Iris pigment epithelial cell (primary cell): Measurements from ENCODE around the gene CCNI.
"Not testable (repeated sequence)": the region's sequence is repeated elsewhere in the genome, so short reads cannot be mapped to it uniquely, and the experiment has no call there.

Experiments
- DNase-seq: peaks from one replicate; pipeline ENCODE4 v3.0.0-alpha.2; 2011; ENCODE audit warnings: low read depth

Gene CCNI, protein sequence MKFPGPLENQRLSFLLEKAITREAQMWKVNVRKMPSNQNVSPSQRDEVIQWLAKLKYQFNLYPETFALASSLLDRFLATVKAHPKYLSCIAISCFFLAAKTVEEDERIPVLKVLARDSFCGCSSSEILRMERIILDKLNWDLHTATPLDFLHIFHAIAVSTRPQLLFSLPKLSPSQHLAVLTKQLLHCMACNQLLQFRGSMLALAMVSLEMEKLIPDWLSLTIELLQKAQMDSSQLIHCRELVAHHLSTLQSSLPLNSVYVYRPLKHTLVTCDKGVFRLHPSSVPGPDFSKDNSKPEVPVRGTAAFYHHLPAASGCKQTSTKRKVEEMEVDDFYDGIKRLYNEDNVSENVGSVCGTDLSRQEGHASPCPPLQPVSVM

DNA sequence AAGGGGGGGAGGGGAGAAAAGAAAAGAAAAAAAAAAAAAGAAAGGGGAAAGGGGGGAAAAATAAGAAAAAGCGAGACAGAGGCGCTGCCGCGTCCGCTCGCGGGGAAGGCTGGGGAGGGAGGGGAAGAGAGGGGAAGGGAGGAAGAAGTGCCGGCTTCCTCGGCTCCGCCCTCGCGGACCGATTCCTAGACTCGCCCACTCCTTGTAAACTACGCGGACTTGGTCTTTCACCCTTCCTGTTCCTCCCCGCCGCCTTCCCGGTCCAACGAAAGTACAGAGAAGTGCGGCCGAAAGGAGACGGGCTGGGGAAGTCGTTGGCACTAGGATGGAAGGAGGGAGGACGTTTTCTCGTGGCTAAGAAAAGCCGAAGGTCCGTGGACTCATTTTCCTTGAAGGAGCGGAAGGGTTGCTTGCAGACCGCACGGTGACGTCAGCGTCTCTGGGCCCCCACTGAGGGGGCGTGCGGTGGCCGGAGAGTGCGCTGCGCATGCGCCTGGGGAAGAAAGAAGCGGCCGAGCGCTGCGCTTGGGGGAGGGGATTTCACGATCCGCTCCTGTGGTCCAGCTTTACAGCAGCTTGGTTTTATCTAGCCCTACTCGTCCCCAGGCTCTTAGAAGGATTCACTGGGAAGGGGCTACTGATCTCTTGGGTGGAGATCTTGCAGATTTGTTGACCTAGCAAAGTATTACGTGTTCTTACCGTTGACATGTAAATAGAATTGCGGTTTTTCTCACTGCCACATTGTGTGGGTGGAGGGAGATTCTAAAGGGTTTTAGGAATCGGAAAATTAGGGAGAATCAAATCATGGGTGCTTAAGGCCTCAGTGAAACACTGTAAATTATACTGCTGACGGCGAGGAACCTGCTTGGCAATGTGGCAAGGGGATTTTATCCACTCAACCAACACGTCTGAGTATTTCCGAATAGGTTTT lies at the start of gene CCNI:
TSS of gene CCNI (minus strand) at position 121 of the 931 bp plus-strand sequence. CDS start 9,627 bp downstream, outside the sequence.
- peak; percentile 97 for DNase-seq

DNA sequence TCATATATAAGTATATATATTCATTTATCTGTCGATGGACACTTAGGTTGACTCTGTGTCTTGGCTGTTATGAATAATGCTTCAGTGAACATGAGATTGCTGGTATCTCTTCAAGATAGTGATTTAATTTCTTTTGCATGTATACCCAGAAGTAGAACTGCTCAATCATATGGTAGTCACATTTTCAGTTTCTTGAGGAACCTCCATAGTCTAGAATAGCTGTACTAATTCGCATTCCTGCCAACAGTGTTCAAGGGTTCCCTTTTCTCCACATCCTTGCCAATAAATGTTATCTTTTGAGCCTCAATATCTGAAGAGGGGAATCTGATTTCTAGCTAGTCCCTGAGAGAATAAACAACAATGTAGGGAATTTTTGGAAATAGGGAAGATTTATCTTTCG lies 48.8 kb upstream of the CCNI start:
- no peak for DNase-seq

DNA sequence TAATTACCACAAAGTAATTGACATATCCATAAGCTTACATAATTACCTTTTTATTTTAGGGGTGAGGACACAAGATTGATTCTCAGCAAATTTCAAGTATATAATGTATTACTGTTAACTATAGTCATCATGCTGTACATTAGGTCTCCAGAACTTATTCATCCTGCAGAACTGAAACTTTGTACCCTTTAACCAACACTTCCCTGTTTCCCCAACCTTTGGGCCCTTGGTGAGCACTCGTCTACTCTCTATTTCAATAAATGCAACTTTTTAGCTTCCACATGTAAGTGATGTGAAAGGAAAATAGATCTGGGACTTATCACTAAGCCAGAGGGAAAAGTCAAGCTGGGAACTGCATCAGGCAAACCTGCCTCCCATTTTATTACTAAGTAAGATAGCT lies 47.6 kb upstream of the CCNI start:
- DNase-seq: no peak

- no peak for DNase-seq
Observed at GRCh38 chr4:77122656-77123055, 46.9 kb upstream of the CCNI start.

DNA sequence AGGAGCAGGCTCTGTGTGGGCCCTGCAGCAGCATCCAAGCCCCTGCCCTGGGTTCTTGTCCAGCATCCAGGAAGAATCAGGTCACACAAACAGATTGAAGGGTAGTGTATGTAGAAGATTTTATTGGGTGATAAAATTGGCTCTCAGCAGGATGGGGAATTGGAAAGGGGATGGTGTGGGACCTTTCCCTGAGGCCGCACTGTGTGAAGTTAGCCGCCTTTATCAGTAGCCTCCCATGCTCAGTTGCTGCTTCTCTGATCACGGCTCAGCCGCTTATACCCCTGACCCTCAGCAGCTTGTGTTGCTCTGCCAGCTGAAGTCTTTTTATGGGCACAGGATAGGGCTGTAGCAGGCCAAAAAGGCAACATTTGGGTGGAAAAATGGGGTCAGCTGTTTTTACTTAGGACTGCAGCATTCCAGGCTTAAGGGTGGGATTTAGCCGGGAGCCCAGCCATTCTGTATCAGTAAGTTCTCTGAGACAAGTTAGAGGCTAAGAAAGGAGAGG lies 46.0 kb upstream of the CCNI start:
- no peak for DNase-seq

- no peak for DNase-seq
Observed at GRCh38 chr4:77120886-77121508, 45.2 kb upstream of the CCNI start.

- DNase-seq: no peak
Observed at GRCh38 chr4:77117721-77118120, 41.9 kb upstream of the CCNI start.

DNA sequence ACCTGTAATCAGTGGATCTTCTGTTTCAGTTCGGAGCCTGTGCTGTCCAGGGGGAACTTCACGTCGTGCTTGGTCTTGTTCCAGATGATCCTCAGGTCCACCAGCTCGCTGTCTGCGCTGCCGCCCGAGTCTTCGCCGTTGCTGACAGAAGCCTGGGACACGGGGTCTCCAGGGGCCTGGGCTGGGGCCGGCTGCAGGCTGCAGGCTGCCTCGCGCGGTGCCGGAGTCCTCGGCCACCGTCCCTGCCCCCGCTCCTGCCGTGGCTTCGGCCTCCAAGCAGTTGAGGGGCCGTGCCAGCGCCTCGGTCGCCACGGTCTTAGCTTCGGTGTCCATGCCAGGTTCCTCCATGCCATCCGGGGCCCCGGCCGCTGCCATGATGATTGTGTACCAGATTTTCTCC lies 37.3 kb upstream of the CCNI start:
- DNase-seq: no peak

GRCh38 chr4:77110730-77111129 lies 34.9 kb upstream of the CCNI start:
- DNase-seq: no peak

- peak; percentile 47 for DNase-seq
Observed at GRCh38 chr4:77104791-77105540, 29.2 kb upstream of the CCNI start.

DNA sequence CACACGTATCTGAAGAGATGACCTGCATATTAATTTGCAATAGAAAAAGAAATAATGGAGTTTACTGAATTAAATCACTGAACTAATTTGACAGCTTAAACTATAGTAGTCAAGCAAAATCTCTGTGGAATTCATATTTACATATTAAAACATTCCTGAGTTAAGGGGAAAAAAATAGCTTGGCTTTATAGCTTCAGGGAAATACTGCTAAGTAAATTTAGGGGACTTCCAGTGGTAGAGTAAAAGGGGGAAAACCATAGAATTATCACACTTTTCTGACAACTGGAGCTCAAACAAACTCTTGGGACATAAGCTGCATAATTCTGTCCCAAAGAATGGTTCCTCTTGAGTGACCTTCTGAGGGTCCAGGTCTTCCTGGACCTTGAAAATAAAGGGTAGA lies 28.6 kb upstream of the CCNI start:
- DNase-seq: no peak

DNA sequence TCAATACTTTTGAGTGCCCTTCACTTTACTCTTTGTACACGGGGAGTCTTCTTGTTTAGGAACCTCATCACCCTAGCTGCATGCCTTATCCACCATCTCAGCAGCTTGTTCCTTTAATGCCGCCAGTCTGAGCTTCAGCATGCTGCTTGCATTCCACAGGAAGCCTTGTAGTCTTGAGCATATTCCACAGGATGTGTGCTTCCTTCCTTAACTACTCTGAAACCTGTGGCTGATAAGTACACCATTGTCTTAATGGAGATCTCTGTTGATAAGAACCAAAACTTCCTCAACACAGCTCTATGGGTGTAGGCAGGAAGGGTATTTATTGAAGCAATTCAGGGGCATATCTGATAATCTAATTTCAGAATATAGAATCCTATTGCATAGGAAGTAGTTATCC lies 24.4 kb upstream of the CCNI start:
- DNase-seq: no peak

DNA sequence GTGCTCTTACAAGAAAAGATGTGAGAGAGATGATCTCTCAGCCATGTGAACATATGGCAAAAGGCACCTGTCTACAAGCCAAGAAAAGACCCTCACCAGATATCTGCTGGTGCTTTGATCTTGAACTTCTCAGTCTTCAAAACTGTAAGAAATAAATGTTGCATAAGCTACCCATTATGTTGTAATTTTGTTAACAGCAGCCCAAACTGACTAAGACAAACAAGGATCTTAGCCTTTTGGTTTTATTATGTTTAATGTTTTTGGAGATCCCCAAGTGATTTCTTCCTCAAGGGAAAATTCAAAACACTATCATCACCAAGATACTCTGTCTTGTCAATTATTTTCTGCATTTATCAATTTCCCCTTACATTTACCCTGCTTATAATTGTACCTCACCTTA lies 21.8 kb upstream of the CCNI start:
- no peak for DNase-seq

DNA sequence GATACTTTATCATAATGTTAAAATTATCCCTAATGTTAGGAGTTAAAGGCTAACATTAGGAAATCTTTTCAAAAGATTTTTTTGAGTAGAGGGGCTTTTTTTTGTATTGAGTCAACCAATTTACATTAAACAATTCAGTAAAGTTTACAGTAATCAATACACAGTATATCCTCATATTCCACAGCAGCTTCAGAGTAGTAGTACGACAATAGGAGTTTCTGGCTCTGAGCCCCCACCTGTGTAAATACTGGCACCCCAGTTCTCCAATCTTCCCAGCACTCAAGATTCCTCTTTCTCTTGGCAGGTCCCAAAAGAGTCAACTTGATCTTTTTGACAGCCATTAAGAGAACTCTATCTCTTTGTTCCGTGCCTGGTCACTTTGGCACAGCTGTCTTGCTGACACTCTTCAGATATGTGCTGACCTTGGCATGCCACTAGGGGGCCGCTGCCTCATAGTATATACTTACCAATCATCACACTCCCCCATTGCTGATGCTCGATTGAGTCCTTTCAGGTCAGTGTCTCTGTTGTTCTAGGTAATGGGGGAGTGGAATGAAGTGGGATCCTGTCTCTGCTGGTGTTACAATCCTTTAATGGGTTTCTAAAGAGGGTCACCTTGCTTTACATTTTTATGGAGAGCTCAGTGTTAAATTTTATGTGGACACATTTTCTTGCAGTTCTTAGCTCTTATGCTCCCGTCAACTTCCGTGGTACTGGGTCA lies 19.5 kb upstream of the CCNI start:
- peak; percentile 69 for DNase-seq

- no peak for DNase-seq
Observed at GRCh38 chr4:77094496-77094895, 18.7 kb upstream of the CCNI start.

GRCh38 chr4:77093401-77093800 lies 17.6 kb upstream of the CCNI start:
- DNase-seq: no peak

DNA sequence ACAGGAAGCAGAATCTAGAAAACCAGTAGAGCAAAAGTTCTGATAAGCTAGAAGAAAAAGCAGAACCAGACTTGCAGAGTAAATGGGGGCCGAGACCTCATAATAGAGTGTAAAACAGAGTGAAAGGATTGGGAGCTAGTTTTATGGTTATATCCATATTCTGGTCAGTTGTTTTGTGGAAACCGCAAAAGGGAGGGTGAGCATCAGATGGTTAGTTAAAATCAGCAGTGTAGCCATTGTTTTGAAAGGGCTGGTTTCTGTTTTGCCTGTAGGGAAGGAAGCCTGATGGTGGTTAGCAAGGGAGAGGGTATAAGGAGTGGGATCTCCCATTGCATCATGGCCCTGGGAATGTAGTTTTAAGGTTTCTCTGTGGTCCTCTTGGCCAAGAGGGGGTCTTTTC lies 17.2 kb upstream of the CCNI start:
- DNase-seq: peak; percentile 32

- DNase-seq: no peak
Observed at GRCh38 chr4:77089866-77090265, 14.1 kb upstream of the CCNI start.

DNA sequence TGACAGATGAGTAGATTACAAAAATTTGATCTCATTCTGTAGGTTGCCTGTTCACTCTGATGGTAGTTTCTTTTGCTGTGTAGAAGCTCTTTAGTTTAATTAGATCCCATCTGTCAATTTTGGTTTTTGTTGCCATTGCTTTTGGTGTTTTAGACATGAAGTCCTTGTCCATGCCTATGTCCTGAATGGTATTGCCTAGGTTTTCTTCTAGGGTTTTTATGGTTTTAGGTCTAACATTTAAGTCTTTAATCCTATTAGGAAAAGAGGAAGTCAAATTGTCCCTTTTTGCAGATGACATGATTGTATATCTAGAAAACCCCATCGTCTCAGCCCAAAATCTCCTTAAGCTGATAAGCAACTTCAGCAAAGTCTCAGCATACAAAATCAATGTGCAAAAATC lies 11.2 kb upstream of the CCNI start:
- DNase-seq: not testable (repeated sequence)

- no peak for DNase-seq
Observed at GRCh38 chr4:77084019-77084639, 8.3 kb upstream of the CCNI start.
